Raji (cell line): ENCODE measurements around the gene FDX1.
A peak's percentile ranks its signal among the peaks of the same experiment; 100 is the strongest.

ENCODE experiments used
- POLR2A ChIP-seq: IDR thresholded peaks from 2 replicates; pipeline ENCODE4 v1.6.1; 2011; ENCODE audit warnings: low read depth, low read length, control low read depth; ENCODE audit not compliant: insufficient read depth

The FDX1 gene

DNA sequence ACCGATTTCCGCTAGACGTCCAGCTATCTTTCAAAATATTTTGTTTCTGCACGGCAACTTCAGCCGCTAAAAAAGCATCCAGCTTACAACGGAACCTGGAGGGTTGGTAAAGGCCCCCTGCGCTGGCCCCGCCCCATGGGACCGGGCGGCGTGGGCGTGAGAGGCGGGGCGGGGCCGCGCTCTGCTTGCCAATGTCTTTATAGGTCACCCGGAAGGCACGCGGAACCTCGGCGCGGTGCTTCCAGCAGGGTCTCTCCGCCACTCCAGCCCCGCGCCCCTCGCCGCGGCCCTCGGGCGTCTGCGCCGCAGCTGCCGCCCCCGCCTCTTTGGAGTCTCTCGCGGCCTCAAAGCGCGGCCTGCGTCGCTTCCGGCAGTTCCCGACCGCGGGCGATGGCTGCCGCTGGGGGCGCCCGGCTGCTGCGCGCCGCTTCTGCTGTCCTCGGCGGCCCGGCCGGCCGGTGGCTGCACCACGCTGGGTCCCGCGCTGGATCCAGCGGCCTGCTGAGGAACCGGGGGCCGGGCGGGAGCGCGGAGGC is at the start of gene FDX1:
Gene FDX1, plus strand, starts transcription at position 218 of the 536 bp plus-strand sequence. Its CDS starts 173 bp downstream, at position 391.
- TF ChIP-seq POLR2A = peak; percentile 81

DNA sequence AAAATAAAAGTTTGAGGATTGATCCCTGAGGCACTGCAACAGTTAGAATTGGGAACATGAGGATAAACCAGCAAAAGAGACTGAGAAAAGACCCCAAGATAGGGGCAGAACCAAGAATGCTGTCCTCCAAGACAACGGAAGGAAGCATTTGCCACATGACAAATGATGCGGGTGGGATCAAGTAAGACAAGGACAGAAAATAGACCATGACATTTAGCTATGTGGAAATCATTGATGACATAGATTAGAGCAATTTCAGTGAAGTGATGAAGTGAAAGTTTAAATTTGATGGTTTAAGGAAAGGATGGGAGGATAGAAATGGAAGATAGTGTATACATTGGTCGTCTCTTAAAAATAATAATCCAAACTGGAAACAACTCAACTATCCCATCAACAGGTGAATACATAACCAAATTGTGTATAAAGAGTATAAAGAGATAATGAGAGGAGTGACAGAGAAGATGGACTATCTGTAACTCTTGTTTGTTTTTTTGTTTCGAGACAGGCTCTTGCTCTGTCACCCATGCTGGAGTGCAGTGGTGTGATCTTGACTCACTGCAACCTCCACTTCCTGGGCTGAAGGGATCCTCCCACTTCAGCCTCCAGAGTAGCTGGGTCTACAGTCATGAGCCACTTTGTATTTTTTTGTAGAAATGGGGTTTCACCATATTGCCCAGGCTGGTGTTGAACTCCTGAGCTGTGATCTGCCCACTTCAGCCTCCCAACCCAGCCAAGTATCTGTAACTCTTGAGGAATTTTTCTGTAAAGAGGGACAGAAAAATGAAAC is 48.7 kb upstream of the FDX1 start:
- TF ChIP-seq POLR2A = no peak

DNA sequence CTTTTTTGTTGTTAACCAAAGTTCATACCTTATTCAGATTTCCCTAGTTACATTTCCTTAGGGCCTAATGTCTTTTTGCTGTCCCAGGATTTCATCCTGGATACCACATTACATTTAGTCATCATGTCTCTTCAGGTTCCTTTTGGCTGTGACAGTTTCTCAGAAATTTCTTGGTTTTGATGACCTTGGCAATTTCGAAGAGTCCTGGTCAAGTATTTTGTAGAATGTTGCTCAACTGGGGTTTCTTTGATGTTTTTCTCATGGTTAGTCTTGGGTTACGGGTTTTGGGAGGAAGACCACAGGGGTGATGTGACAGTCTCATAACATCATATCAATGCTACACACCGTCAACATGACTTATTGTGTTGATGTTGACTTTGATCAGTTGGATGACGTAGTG is 39.8 kb upstream of the FDX1 start:
- TF ChIP-seq POLR2A = no peak

DNA sequence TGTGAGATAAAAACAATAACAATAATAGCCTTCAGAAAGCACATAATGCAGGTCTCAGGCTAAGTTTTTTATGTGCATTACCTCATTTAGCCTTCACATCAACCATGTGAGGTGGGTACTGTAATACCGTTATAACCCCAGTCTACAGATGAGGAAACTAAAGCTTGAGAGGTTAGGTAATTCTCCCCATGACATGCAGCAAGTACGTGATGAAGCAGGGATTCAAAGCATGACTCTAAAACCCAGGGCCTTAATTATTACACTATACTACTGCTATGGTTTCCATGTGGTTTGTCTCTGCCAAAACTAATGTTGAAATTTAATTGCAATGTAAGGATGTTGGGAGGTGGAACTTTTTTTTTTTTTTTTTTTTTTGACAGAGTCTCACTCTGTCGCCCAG is 37.7 kb upstream of the FDX1 start:
- TF ChIP-seq POLR2A = no peak

- no peak for TF ChIP-seq POLR2A
Observed at GRCh38 chr11:110407315-110407714, 22.4 kb upstream of the FDX1 start.

DNA sequence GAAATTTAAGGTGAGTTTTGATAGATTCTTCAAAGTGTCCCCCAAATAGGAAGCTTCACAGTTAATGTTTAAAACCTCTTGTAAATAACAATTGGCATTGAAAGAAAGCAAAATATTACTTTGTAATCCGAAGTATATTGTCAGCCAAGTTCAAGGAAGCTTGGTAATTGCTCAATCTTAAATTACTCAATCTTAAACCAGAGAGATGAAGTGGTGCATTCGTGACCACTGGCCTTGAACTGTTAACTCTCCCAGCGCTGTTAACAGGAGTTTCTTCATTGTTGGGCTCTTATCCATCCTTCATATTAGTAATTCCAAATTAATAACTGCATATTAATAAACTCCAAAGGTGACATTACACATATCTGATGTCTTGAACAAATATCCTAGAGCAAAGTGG is 20.6 kb upstream of the FDX1 start:
- TF ChIP-seq POLR2A = no peak

GRCh38 chr11:110410651-110411050 is 19.1 kb upstream of the FDX1 start:
- no peak for TF ChIP-seq POLR2A

GRCh38 chr11:110415081-110415480 is 14.7 kb upstream of the FDX1 start:
- TF ChIP-seq POLR2A = no peak

DNA sequence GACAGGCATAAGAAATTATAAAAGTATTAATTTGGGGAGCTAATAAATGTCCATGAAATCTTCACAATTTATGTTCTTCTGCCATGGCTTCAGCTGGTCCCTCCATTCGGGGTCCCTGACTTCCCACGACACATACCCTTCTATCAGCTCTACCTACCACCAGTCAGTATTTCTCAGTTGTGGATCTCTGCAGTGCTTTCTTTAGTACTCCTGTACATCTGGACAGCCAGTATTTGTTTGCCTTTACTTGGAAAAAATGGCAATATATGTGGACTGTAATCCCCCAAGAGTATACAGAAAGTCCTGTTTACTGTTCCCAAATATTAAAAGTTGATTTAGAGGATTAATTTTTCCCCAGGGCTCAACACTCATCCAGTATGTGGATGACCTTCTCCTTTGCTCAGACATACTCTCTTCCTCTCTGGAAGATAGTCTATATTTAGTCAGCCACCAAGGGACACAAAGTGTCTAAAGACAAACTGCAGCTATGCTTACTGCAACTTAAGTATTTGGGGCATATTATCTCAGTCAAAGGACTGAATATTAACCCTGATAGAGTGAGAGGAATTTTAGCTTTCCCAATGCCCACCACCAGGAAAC is 7.3 kb upstream of the FDX1 start:
- TF ChIP-seq POLR2A = no peak

DNA sequence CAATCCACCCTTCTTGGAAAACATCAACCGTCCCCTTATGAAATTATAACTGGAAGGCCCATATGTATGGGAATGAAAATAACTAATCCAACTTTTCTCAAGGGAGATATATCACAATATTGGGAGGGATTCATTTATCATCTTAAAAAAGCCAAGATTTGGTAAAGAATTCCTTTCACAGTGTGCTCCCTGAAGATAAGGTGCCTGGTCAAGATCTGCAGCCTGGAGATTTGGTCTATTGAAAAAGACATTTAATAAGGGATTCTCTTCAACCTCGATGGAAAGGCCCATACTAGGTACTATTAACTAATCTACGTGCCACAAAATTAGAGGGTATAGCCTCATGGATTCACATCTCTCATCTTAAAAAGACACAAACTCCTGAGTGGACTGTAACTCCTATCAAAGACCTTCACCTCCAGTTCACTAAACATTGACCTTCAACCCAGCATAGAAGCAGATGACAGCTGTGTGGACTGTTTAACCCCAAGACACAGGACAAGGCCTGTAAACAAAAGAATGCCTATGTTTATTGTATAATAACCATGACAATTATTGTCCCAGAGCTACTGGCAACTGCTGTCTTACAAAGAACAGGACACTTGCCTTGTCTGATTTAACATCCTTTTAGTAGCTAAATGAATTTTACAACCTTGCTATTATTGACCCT is 4.8 kb upstream of the FDX1 start:
- no peak for TF ChIP-seq POLR2A

GRCh38 chr11:110425751-110426545 is 3.8 kb upstream of the FDX1 start:
- TF ChIP-seq POLR2A = no peak

GRCh38 chr11:110428040-110428439 is 1.7 kb upstream of the FDX1 start:
- no peak for TF ChIP-seq POLR2A

GRCh38 chr11:110428956-110429730 is 605 bp upstream of the FDX1 start:
- no peak for TF ChIP-seq POLR2A
